HEK293T (cell line): ENCODE data around the gene RRBP1.

Source experiments
- CTCF ChIA-PET: fragments of 350-600 bp; formaldehyde crosslinking; extraction: SDS; loops from one replicate; lab custom pipeline; 2021; ENCODE audit warnings: antibody characterized with exemption, inconsistent platforms; lab: Yijun Ruan, JAX
- POLR2A ChIA-PET: fragments of 350-600 bp; formaldehyde crosslinking; extraction: SDS; loops from one replicate; lab custom pipeline; 2020; ENCODE audit warnings: antibody characterized with exemption, inconsistent platforms; lab: Yijun Ruan, JAX
- DNase-seq: peaks from one replicate; pipeline ENCODE4 v3.0.0; 2012; ENCODE audit warnings: mixed read lengths; ENCODE audit errors: extremely low spot score
- ARNT ChIP-seq: fragments of 450-650 bp; IDR thresholded peaks from 2 replicates; pipeline ENCODE4 v1.6.1; 2017; ENCODE audit warnings: mild to moderate bottlenecking
- BHLHE40 ChIP-seq: fragments of 450-650 bp; IDR thresholded peaks from 2 replicates; pipeline ENCODE4 v1.6.1; 2016; ENCODE audit warnings: mild to moderate bottlenecking, moderate library complexity, borderline replicate concordance
- CTBP1 ChIP-seq: fragments of 450-650 bp; IDR thresholded peaks from 2 replicates; pipeline ENCODE4 v1.6.1; 2016; ENCODE audit warnings: borderline replicate concordance
- ELF4 ChIP-seq: fragments of 450-650 bp; IDR thresholded peaks from 2 replicates; pipeline ENCODE4 v1.6.1; 2017; ENCODE audit warnings: antibody characterized with exemption
- FOXA1 ChIP-seq: fragments of 450-650 bp; IDR thresholded peaks from 2 replicates; pipeline ENCODE4 v1.6.1; 2016; ENCODE audit warnings: mild to moderate bottlenecking
- FOXK2 ChIP-seq: fragments of 450-650 bp; IDR thresholded peaks from 2 replicates; pipeline ENCODE4 v1.6.1; 2016; ENCODE audit warnings: mild to moderate bottlenecking
- FOXM1 ChIP-seq: fragments of 450-650 bp; IDR thresholded peaks from 2 replicates; pipeline ENCODE4 v1.6.1; 2017; ENCODE audit warnings: mild to moderate bottlenecking, borderline replicate concordance
- HDGF ChIP-seq: fragments of 450-650 bp; IDR thresholded peaks from 2 replicates; pipeline ENCODE4 v1.6.1; 2017; ENCODE audit warnings: antibody characterized with exemption, borderline replicate concordance
- L3MBTL2 ChIP-seq: fragments of 450-650 bp; conservative IDR thresholded peaks from 2 replicates; pipeline ENCODE4 v1.6.1; 2016; ENCODE audit warnings: mild to moderate bottlenecking
- LEF1 ChIP-seq: fragments of 450-650 bp; IDR thresholded peaks from 2 replicates; pipeline ENCODE4 v1.6.1; 2017; ENCODE audit warnings: mild to moderate bottlenecking, borderline replicate concordance
- NFRKB ChIP-seq: fragments of 450-650 bp; IDR thresholded peaks from 2 replicates; pipeline ENCODE4 v1.6.1; 2016; ENCODE audit warnings: mild to moderate bottlenecking, moderate library complexity
- PKNOX1 ChIP-seq: fragments of 450-650 bp; IDR thresholded peaks from 2 replicates; pipeline ENCODE4 v1.6.1; 2016
- SP1 ChIP-seq: fragments of 450-650 bp; IDR thresholded peaks from 2 replicates; pipeline ENCODE4 v1.6.1; 2017
- SUZ12 ChIP-seq: fragments of 450-650 bp; IDR thresholded peaks from 2 replicates; pipeline ENCODE4 v1.6.1; 2016; ENCODE audit warnings: mild to moderate bottlenecking
- TARDBP ChIP-seq: fragments of 450-650 bp; IDR thresholded peaks from 2 replicates; pipeline ENCODE4 v1.6.1; 2016
- ZNF384 ChIP-seq: fragments of 450-650 bp; IDR thresholded peaks from 2 replicates; pipeline ENCODE4 v1.6.1; 2016

RRBP1 gene

DNA sequence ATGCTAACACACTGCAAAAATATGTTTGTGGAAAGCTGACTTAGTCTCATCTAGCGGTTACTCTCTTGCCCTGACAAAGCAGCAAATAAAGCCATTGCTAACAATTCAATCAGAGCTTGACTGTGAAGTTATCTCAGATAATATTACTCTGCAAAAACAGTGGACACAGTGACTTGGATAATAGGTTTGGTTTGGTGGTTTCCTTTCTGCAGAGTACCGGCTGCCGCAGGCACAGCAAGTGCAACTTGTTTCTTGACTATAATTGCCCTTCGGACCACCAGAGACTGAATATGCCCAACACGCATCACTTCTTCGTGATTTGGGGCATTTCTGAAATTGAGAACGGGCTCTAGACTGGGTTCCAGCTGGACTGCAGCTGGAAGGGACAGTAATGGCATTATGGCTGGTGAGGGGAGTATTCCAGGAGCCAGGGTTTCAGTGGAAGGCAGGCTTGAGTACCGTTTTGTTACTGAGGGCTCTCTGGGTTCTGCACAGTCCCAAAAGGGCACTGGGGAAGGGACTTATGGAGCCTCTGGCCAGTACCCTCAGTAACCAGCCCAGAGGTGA lies 72.1 kb downstream of the RRBP1 start:
- DNase-seq = no peak
- ChIA-PET POLR2A (interaction anchor here (0.9 to 1.0 kb wide), 2 partner anchors 39 to 40 kb away, joined by 3 to 4 read pairs; partner anchors contain the start of gene DSTN), CTCF (no interaction called here)
- TF ChIP-seq SUZ12 = no peak
- no peak for TF ChIP-seq BHLHE40
- no peak for TF ChIP-seq ELF4

GRCh38 chr20:17608701-17609497 lies 73.1 kb downstream of the RRBP1 start:
- no peak for DNase-seq
- TF ChIP-seq ZNF384 (no peak), SP1 (no peak), PKNOX1 (no peak), HDGF (no peak), ELF4 (no peak), FOXK2 (no peak), LEF1 (no peak), BHLHE40 (no peak), FOXA1 (no peak), L3MBTL2 (no peak), NFRKB (no peak)
- POLR2A ChIA-PET = no interaction called here
- CTCF ChIA-PET = no interaction called here

DNA sequence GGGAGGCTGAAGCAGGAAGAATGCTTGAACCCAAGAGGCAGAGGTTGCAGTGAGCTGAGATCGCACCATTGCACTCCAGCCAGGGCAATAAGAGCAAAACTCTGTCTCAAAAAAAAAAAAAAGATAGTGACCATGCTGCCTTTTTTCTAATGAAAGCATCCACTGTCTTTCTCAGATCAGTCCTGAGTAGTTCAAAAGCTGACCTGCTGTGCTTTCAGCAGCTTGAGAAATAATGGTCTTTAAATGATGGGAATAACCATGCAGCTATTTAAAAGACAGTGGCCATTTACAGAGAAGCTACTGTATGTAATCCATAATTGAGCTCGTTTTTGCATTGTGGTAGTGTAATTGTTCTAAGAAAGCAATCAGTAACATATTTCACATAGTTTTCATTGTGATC lies 76.0 kb downstream of the RRBP1 start:
- DNase-seq = no peak
- POLR2A ChIA-PET = interaction anchor here (0.8 kb wide), 1 partner anchor 36 kb away, joined by 5 read pairs; the partner anchor contains the start of gene DSTN
- CTCF ChIA-PET = interaction anchor here (0.6 kb wide), 1 partner anchor 309 kb away, joined by 3 read pairs; no protein-coding TSS in a partner anchor
- no peak for TF ChIP-seq FOXK2
- no peak for TF ChIP-seq SP1
- no peak for TF ChIP-seq TARDBP
- TF ChIP-seq ZNF384 = no peak
- no peak for TF ChIP-seq SUZ12
- no peak for TF ChIP-seq ARNT
- TF ChIP-seq LEF1 = no peak
- no peak for TF ChIP-seq BHLHE40
- no peak for TF ChIP-seq PKNOX1
- no peak for TF ChIP-seq FOXM1
- TF ChIP-seq L3MBTL2 = no peak
- TF ChIP-seq ELF4 = no peak
- TF ChIP-seq NFRKB = no peak

- POLR2A ChIA-PET = no interaction called here
Measured at GRCh38 chr20:17605131-17605660, 76.8 kb downstream of the RRBP1 start.

DNA sequence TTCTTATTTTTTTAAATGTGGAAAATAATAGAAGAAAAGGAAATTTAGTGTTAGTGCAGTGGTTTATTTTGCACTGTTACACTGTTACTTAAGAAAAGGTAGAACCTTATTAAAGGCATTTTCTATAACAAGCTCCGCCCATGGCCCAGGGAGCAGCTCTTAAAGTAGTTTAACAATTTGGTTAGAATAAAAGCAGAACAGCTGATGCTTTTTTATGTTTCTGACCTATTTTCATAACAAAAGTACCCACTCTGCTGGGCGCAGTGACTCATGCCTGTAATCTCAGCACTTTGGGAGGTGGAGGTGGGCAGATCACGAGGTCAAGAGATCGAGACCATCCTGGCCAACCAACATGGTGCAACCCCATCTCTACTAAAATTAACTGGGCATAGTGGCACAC lies 79.5 kb downstream of the RRBP1 start:
- no peak for TF ChIP-seq ARNT
- TF ChIP-seq PKNOX1 = no peak
- no peak for TF ChIP-seq L3MBTL2
- no peak for TF ChIP-seq FOXA1
- TF ChIP-seq TARDBP = no peak
- TF ChIP-seq FOXM1 = no peak
- TF ChIP-seq ELF4 = no peak
- no peak for TF ChIP-seq SP1
- no peak for TF ChIP-seq LEF1
- no peak for TF ChIP-seq SUZ12
- TF ChIP-seq CTBP1 = no peak
- TF ChIP-seq FOXK2 = no peak
- TF ChIP-seq NFRKB = no peak
- no peak for TF ChIP-seq HDGF
- no peak for TF ChIP-seq ZNF384
- POLR2A ChIA-PET = interaction anchor here (0.7 kb wide), 1 partner anchor 33 kb away, joined by 3 read pairs; the partner anchor contains the start of gene DSTN
- no peak for DNase-seq
- CTCF ChIA-PET = no interaction called here

More at GRCh38 chr20:17605131-17605660, 76.8 kb downstream of the RRBP1 start:
- DNase-seq = no peak
- TF ChIP-seq SUZ12 (no peak), CTBP1 (no peak), FOXK2 (no peak), TARDBP (no peak), PKNOX1 (no peak), L3MBTL2 (no peak), ARNT (no peak), HDGF (no peak)
- CTCF ChIA-PET = no interaction called here
